ENCODE measurements around the gene NMNAT2.
"Not testable (repeated sequence)": the region's sequence is repeated elsewhere in the genome, so short reads cannot be mapped to it uniquely, and the experiment has no call there.

The NMNAT2 gene

GRCh38 chr1:183262628-183263200 is 155.5 kb downstream of the NMNAT2 start:
- no peak for DNase-seq (ENCODE audit: low read depth)

- DNase-seq (ENCODE audit: low read depth), result no peak
Measured at GRCh38 chr1:183259924-183260323, 158.3 kb downstream of the NMNAT2 start.

DNA sequence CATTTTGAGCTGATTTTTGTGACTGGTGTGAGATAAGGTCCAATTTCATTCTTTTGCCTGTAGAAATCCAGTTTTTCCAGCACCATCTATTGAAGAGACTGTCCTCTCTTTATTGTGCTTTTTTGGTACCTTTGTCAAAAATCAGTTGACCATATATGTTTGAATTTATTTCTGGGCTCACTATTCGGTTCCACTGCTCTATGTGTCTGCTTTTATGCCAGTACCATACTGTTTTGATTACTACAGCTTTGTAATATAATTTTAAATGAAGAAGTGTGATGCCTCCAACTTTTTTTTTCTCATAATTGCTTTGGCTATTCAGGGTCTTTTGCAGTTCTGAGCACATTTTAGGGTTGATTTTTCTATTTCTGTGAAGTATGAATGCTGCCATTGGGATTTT is 163.1 kb downstream of the NMNAT2 start:
- DNase-seq (ENCODE audit: low read depth), result no peak

DNA sequence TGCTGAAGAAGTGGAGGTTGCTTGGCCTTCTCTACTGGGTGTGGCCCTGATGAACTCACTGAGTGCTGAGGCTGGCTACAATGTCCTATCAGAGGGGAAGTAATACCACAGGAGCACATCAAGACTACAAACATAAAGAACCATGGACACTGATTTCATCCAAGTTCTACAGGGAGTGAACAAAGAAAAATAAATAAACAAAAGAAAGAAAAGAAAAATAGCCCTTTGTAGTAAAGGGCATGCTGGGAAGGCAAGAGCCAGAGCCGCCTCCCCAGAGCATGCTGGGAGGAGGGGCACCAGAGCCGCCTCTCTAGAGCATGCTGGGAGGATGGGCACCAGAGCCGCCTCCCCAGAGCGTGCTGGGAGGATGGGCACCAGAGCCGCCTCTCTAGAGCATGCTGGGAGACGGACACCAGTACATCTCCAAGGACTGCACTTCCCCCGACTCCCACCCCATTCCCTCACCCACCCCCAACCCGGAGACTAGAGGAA is 166.2 kb downstream of the NMNAT2 start:
- DNase-seq (ENCODE audit: low read depth), result no peak

DNA sequence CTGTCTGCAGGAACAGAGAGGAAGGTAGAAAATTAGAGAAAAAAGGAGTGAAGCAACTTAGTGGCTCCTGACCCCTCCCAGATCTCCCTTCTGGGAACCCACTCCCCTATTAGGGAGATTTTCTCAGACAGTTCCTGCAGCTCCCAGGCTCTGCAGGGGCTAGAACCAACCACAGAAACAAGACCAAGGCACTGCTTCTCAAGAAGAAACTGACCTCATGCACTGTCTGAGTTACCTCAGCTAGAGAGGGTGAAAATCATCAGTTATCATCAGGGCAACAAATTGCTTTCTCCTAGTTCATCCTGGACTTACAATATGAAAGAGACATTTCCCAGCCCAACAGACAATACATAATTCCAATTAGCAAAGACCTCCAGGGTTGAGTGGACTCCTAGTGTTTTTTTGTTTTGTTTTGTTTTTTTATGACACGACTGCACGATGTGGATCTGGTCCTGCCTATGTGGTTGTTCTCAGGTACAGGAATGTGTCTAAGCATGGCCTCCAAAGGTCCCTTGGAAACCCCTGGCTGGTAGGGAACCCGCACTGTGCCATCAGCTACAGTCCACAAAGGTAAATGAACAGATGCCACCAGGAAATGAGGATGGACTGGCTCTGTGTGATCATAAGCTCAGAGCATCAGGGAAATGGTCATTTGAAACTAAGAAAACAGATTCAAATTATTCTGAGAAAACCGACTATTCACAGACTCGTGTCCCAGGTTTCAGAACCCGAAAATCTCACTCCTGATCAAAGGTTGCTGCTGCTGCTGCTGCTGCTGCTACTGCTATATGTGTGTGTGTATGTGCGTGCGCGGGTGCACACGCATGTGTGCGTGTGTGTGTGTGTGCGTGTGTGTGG is 166.8 kb downstream of the NMNAT2 start:
- no peak for DNase-seq (ENCODE audit: low read depth)

DNA sequence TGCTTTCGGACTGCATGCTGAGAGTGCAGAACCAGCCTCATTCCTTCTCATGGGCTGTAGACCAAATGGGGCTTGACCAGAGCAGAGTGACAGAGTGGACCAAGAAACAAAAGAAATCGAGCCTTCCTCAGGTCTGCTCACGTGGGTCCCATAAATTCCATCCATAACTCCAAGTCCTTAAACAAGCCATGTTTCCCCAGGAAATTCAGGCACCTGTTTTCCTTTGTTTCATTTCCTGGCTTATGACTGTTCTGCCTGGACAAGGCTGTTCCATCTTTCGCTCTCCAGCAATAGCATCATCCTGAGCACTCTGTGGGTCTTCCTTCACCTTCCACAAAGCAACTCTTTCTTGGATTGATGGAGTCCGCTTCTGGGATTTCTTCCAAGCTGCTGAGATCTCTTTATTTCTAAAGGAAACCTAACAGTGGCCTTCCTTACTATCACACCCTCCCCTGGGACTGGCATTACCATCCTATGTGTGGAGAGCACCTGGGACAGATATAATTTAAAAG is 168.2 kb downstream of the NMNAT2 start:
- DNase-seq (ENCODE audit: low read depth), result no peak

GRCh38 chr1:183248989-183249691 is 169.0 kb downstream of the NMNAT2 start:
- no peak for DNase-seq (ENCODE audit: low read depth)

GRCh38 chr1:183247931-183248330 is 170.2 kb downstream of the NMNAT2 start:
- no peak for DNase-seq (ENCODE audit: low read depth)

DNA sequence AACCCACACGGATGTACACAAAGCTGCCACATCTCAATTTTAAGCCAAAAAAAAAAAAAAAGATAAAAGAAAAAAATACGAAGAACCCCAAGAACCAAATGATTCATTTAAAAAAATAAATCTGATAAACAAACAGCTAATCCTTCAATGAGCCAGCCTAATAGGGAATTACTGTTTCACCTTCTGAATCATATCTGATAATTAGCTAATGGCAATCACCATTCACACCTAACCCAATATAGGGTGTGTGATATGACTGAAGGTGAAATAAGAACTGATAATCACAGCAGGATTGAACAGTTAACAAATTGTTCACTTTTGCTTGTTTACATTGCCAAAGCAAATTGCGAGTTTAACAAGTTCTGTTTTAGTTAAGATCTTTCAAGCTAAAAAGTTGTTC is 170.7 kb downstream of the NMNAT2 start:
- no peak for DNase-seq (ENCODE audit: low read depth)

DNA sequence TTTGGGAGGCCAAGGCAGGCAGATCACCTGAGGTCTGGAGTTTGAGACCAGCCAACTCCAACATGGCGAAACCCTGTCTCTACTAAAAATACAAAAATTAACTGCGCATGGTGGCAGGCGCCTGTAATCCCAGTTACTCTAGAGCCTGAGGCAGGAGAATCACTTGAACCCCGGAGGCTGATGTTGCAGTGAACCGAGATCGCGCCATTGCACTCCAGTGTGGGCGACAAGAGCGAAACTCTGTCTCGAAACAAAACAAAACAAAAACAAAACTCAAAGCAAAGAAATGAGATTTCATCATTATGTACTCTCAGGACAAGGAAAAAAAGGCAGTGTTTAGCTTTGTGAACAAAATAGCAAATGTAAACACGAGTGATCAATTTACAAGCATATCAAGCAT is 171.1 kb downstream of the NMNAT2 start:
- DNase-seq (ENCODE audit: low read depth), result no peak

GRCh38 chr1:183246436-183246835 is 171.7 kb downstream of the NMNAT2 start:
- no peak for DNase-seq (ENCODE audit: low read depth)

- no peak for DNase-seq (ENCODE audit: low read depth)
Measured at GRCh38 chr1:183245357-183245756, 172.8 kb downstream of the NMNAT2 start.

- no peak for DNase-seq (ENCODE audit: low read depth)
Measured at GRCh38 chr1:183244466-183244865, 173.7 kb downstream of the NMNAT2 start.

DNA sequence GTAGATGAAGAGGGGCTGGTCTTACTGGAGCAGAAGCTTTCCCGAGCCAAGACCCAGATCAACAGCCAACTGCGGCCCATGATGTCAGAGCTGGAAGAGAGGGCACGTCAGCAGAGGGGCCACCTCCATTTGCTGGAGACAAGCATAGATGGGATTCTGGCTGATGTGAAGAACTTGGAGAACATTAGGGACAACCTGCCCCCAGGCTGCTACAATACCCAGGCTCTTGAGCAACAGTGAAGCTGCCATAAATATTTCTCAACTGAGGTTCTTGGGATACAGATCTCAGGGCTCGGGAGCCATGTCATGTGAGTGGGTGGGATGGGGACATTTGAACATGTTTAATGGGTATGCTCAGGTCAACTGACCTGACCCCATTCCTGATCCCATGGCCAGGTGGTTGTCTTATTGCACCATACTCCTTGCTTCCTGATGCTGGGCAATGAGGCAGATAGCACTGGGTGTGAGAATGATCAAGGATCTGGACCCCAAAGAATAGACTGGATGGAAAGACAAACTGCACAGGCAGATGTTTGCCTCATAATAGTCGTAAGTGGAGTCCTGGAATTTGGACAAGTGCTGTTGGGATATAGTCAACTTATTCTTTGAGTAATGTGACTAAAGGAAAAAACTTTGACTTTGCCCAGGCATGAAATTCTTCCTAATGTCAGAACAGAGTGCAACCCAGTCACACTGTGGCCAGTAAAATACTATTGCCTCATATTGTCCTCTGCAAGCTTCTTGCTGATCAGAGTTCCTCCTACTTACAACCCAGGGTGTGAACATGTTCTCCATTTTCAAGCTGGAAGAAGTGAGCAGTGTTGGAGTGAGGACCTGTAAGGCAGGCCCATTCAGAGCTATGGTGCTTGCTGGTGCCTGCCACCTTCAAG is 174.8 kb downstream of the NMNAT2 start:
- DNase-seq (ENCODE audit: low read depth), result no peak

DNA sequence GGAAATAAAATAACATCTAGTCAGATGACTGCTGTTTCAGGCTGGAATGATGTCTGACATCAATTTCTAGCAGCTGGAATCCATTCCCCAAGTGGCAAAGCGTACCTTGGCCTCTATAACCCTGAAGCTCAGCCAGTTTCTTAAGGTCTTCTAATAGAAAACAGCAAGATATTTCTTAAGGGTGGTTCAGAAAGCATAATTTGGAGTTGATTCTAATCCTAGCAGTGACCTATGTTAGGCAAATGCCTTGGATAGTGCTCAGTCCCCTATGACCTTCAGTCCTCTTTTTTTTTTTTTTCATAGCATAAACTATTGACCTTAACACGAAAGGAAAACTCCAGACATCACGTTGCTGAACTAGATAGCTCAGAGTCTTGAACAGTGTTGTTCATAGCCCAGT is 175.6 kb downstream of the NMNAT2 start:
- DNase-seq (ENCODE audit: low read depth), result no peak

GRCh38 chr1:183241471-183241870 is 176.7 kb downstream of the NMNAT2 start:
- DNase-seq (ENCODE audit: low read depth), result no peak

GRCh38 chr1:183240853-183241252 is 177.3 kb downstream of the NMNAT2 start:
- not testable (repeated sequence) for DNase-seq (ENCODE audit: low read depth)

- no peak for DNase-seq (ENCODE audit: low read depth)
Measured at GRCh38 chr1:183240526-183240825, 177.7 kb downstream of the NMNAT2 start.

GRCh38 chr1:183239793-183240525 is 178.2 kb downstream of the NMNAT2 start:
- no peak for DNase-seq (ENCODE audit: low read depth)

GRCh38 chr1:183239220-183239742 is 178.9 kb downstream of the NMNAT2 start:
- no peak for DNase-seq (ENCODE audit: low read depth)

DNA sequence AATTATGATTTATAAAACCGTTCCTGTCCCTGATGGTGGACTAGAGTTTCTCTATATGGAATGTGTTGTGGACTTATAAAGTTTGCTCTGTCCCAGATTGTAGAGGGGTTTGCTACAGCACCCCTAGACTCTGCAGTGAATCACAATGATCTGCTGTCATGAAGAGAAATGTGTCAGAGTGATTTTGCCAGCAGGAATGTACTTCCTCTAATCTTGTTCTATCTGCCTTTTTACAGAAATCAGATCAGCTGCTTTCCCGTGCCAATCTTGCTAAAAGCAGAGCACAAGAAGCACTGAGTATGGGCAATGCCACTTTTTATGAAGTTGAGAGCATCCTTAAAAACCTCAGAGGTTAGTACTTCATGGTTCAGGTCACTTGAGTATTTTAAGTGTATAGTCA is 180.1 kb downstream of the NMNAT2 start:
- no peak for DNase-seq (ENCODE audit: low read depth)
